Type B pancreatic cell (in vitro differentiated cells): Measurements from ENCODE around the gene AFTPH. TPM values are rescaled to one million over a fixed set of nuclear protein-coding genes. Genes with fewer than 3 reads are reported as not detected.
A peak's percentile ranks its signal among the peaks of the same experiment; 100 is the strongest.

ENCODE experiments used
- DNase-seq: peaks from one replicate; pipeline ENCODE4 v3.0.0; 2021; ENCODE audit warnings: mixed read lengths; ENCODE audit not compliant: unreplicated experiment; ENCODE audit errors: extremely low spot score
- H3K27ac Mint-ChIP-seq: 2 replicates; pipeline ENCODE4 v1.8.0; 2021; ENCODE audit warnings: mild to moderate bottlenecking, mixed read lengths
- H3K27me3 Mint-ChIP-seq: 2 replicates; pipeline ENCODE4 v1.8.0; 2021; ENCODE audit warnings: mixed read lengths
- H3K36me3 Mint-ChIP-seq: 2 replicates; pipeline ENCODE4 v1.8.0; 2021; ENCODE audit warnings: mixed read lengths
- H3K4me1 Mint-ChIP-seq: one replicate; pipeline ENCODE4 v1.8.0; 2021; ENCODE audit warnings: mixed read lengths; ENCODE audit not compliant: unreplicated experiment
- H3K4me3 Mint-ChIP-seq: 2 replicates; pipeline ENCODE4 v1.8.0; 2021; ENCODE audit warnings: mild to moderate bottlenecking, mixed read lengths
- H3K9me3 Mint-ChIP-seq: 2 replicates; pipeline ENCODE4 v1.8.0; 2021; ENCODE audit warnings: mixed read lengths
- CTCF ChIP-seq: fragments of 200-600 bp; sonication (generic); conservative IDR thresholded peaks from 2 replicates; pipeline ENCODE4 v1.5.0; 2021; ENCODE audit warnings: antibody characterized with exemption, mild to moderate bottlenecking
- total RNA-seq: library from RNA; stranded (reverse); gene quantifications from 2 replicates; pipeline ENCODE4 v1.2.1, GENCODE V29; 2021; ENCODE audit warnings: low replicate concordance

Gene AFTPH
- total RNA-seq, 1 donor from 2014 or later = 26.4 TPM

DNA sequence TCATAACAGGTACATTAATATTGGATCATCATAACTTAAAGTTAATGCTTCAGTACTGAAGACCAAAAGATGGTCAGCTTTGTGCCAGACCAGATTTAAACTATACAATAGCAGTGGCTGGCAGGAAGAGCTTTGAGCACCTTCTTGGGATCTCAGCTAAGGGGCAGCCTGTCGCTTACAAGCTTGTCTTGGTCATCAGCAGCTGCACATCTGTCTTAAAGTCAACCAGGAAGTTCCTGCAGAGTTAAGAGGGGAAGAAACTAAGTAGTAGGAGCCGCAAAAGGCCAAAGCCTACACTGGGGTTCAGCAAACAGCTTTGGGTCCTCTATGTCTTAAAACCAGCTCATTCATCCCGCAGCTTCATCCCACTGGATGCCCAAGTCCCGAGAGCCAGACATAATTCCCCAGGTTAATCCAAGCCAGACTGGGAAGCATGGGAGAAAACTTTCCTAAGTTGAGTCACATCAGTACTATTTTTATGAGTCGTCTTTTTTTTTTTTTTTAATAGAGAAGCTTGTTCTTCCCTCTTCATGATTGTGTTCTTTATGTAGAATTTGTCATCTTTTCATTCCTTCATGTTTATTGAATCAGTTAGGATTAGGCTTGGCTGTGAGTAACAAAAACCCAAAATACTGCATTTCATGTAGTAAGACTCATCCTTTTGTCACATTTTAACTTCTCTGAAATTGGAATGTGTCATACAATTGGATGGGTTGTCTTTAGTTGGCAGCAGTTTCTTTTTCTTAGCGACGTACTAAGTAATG, 70.3 kb downstream of the AFTPH start:
- peaks cover 3% of the 10 kb centered on the region for H3K36me3 Mint-ChIP-seq
- no peaks in the 10 kb centered on the region for H3K27me3 Mint-ChIP-seq
- DNase-seq = no peak
- no peaks in the 10 kb centered on the region for H3K4me1 Mint-ChIP-seq
- TF ChIP-seq CTCF = no peak
- no peak overlapping the region for H3K27ac Mint-ChIP-seq
- H3K9me3 Mint-ChIP-seq = no peaks in the 10 kb centered on the region
- no peak overlapping the region for H3K4me3 Mint-ChIP-seq

DNA sequence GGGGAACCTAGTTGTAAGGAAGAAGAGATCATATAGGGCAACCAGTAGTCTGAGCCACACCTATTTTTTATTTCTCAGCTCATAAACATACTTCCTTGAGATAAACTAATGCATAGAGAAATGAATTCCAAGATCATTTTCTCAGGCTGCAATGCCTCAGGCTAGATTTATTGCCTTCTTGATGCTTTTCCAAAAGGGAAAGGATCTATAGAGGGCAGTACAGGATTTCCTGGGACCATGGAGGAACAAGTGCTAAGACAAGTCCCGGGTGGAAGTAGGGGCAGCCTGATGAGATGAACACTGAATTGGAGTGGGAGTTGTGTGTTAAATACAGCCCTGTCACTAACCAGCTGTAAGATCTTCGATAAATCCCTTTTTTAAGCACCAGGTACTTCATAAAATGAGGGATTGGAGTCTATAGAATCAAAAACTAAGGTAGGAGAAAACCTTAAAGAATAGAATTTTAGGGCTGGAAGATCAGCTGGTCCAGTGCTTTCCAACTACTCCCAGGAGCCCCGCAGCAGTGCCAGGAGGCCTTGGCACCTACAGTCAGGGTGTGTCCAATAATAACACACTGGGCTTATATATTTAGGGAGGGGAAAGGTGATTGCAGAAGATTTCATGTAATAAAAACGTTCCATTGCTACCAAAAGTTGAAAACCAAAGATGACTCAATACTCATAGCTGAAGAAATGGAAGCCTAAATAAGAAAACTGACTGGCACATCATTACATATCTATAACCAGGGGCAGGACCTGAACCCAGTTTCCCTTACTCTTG, 71.5 kb downstream of the AFTPH start:
- DNase-seq = no peak
- Mint-ChIP-seq H3K27ac (no peak overlapping the region), H3K9me3 (no peaks in the 10 kb centered on the region), H3K4me1 (no peaks in the 10 kb centered on the region), H3K27me3 (no peaks in the 10 kb centered on the region), H3K4me3 (no peak overlapping the region), H3K36me3 (peaks cover 3% of the 10 kb centered on the region)
- TF ChIP-seq CTCF = peak; percentile 47

DNA sequence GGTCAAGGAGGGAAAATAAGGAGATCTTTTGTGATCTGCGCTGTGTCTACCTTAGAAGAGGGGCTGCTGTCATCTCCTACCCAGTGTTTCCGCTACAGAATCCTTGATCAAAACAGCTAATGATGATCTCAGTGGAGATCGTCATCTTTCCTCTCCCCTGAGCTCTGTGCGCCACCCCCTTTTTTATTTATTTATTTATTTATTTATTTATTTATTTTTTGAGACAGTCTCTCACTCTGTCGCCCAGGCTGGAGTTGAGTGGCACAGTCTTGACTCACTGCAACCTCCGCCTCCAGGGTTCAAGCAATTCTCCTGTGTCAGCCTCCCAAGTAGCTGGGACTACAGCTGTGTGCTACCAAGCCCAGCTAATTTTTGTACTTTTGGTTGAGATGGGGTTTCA, 74.1 kb downstream of the AFTPH start:
- Mint-ChIP-seq H3K27ac (no peak overlapping the region), H3K4me1 (peaks cover 12% of the 10 kb centered on the region), H3K9me3 (no peaks in the 10 kb centered on the region), H3K36me3 (no peaks in the 10 kb centered on the region), H3K27me3 (no peaks in the 10 kb centered on the region), H3K4me3 (no peak overlapping the region)
- TF ChIP-seq CTCF = no peak
- no peak for DNase-seq

DNA sequence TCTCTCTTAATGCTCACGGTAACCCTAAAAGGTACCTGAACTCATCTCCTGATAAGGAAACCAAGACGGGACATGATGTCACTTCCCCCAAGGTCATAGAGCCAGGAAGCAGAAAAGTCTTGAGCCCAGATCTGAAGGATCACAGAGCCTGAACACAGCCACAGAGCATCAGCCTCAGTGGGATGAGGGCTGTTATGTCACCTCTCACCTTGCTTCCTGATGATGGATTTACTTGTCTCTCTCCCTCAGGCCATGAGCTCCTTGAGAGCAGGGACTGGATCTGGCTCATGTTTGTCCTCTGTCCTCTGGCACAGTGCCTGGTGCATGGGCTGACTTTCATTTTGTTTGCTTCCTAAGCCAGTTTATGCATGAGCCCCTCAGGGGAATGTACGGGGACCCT, 75.3 kb downstream of the AFTPH start:
- Mint-ChIP-seq H3K27ac (peak overlapping the region; percentile 64), H3K4me3 (no peak overlapping the region), H3K36me3 (no peaks in the 10 kb centered on the region), H3K27me3 (no peaks in the 10 kb centered on the region), H3K4me1 (peaks cover 12% of the 10 kb centered on the region), H3K9me3 (peaks cover 10% of the 10 kb centered on the region)
- no peak for TF ChIP-seq CTCF
- no peak for DNase-seq

GRCh38 chr2:64601034-64601754, 77.1 kb downstream of the AFTPH start:
- Mint-ChIP-seq H3K27ac (peak overlapping the region; percentile 87), H3K36me3 (no peaks in the 10 kb centered on the region), H3K27me3 (no peaks in the 10 kb centered on the region), H3K4me1 (peaks cover 25% of the 10 kb centered on the region), H3K9me3 (peaks cover 16% of the 10 kb centered on the region), H3K4me3 (no peak overlapping the region)
- no peak for DNase-seq
- TF ChIP-seq CTCF = no peak
